ENCODE data around the gene CD7.
A peak's percentile ranks its signal among the peaks of the same experiment; 100 is the strongest.

DNA sequence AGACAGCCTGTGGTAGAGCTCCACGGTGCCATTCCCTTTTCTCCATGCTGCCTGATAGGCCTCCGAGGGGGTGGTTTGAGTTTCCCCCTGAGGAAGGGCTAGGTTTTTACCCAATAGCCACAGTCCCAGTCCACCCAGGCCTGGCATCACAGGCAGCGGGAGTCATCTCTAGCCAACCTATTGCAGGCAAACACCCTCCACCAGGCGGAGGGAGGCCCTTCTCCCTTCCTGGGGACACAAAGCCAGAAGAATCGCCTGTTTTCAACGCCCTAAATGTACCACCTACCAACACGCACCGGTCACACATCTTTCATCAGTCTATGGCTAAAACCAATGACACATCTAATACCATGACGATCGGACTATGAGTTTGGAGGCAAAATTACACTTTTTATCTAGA is 51.3 kb downstream of the CD7 start:
- no peak for TF ChIP-seq PHF8 (IDR thresholded peaks at IDR 0.05; ENCODE audit: borderline replicate concordance, low read length)
- no peak for TF ChIP-seq RNF2 (IDR thresholded peaks at IDR 0.05)
- TF ChIP-seq JUND (IDR thresholded peaks at IDR 0.05; ENCODE audit: borderline replicate concordance, low read depth, low read length): no peak
- TF ChIP-seq JUND (tag; IDR thresholded peaks at IDR 0.05; ENCODE audit: borderline replicate concordance, low read depth, low read length): no peak
- TF ChIP-seq SRSF7 (optimal IDR thresholded peaks at IDR 0.05; ENCODE audit: low read depth, low read length): no peak
- no peak for TF ChIP-seq SIN3A (IDR thresholded peaks at IDR 0.05; ENCODE audit: borderline replicate concordance in 2 of 2, control insufficient read depth in 1 of 2, low read depth in 2 of 2, low read length in 2 of 2)
- TF ChIP-seq, protein P1, sequence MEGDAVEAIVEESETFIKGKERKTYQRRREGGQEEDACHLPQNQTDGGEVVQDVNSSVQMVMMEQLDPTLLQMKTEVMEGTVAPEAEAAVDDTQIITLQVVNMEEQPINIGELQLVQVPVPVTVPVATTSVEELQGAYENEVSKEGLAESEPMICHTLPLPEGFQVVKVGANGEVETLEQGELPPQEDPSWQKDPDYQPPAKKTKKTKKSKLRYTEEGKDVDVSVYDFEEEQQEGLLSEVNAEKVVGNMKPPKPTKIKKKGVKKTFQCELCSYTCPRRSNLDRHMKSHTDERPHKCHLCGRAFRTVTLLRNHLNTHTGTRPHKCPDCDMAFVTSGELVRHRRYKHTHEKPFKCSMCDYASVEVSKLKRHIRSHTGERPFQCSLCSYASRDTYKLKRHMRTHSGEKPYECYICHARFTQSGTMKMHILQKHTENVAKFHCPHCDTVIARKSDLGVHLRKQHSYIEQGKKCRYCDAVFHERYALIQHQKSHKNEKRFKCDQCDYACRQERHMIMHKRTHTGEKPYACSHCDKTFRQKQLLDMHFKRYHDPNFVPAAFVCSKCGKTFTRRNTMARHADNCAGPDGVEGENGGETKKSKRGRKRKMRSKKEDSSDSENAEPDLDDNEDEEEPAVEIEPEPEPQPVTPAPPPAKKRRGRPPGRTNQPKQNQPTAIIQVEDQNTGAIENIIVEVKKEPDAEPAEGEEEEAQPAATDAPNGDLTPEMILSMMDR (IDR thresholded peaks at IDR 0.05 in 2 of 3, conservative IDR thresholded peaks at IDR 0.05 in 1 of 3; ENCODE audit: insufficient read depth in 2 of 3, low read depth in 1 of 3, low read length in 3 of 3): no peak
- TF ChIP-seq POLR2AphosphoS5 (IDR thresholded peaks at IDR 0.05; ENCODE audit: control insufficient read depth, insufficient read depth, low read depth, low read length): peak; percentile 30; the same call in 1 of the 2 replicates

All from K562 (cell line).